Prostate gland (tissue), 2 donors: ENCODE data around the gene ARHGAP44.

Experiments
- CTCF ChIP-seq, 4 experiments: fragments of 200-600 bp in 2 of 4; fragments of 450-650 bp in 2 of 4; sonication (generic) in 2 of 4; IDR thresholded peaks; 1 replicate in 3 of 4; 2 replicates in 1 of 4; pipeline ENCODE4 v1.5.1; 2016 to 2019; ENCODE audit warnings: antibody characterized with exemption in 4 of 4, mild to moderate bottlenecking in 2 of 4, moderate library complexity in 2 of 4
- POLR2A ChIP-seq: fragments of 450-650 bp; IDR thresholded peaks from one replicate; pipeline ENCODE4 v1.6.1; 2016; ENCODE audit warnings: antibody characterized with exemption, mild to moderate bottlenecking

GRCh38 chr17:12826431-12826830, 37.1 kb downstream of the ARHGAP44 start:
- no peak for TF ChIP-seq CTCF (IDR thresholded peaks at IDR 0.05)
- TF ChIP-seq POLR2A: no peak
